Measurements from ENCODE around the gene HTT.

Gene HTT

DNA sequence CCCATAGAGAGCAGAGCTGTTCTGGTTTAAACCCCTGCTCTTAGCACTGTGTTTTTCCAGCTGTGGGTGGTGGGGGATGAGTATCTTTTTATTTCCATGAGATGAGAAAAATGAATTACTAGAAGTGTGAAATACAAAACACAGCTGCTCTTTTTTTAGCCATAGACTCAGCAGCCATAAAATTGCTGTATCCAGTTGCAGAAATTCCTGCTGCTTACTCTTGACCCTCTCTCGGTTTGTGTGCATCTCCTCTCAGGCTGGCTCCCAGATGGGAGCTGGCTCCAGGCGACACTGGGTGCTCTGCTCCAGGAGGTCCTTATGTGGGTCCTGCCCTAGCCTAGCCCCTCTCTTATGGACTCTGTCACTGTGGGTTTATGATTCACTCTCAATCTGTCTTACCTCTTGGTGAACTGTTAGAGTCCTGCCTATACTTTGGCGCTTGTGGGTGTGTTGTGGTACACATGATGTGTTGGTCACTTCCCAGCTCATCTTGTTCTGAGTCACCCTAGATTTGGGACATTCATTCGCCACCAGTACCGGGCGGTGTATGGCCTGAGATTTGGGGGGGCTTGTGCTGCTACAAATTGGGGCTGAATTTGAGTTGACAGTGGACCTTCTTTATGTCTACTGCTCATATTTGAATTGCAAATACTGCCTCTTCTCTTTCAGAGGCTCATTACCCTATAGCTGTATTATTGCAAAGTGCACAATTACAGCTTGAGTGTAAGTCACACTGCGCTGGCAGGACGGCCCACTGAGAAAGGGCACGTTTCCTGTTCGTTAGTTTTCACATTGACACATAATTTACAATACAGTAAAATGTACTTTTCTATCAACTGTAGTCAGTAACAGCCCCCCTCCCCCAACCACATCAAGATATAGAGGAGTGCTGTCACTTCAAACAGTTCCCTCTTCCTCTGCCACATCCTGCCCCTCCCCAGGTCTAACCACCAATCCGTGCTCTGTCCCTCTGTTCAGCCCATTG, 127.5 kb downstream of the HTT start:
- Mint-ChIP-seq H3K27me3 (no peaks in the 10 kb centered on the region), H3K4me1 (peaks cover 39% of the 10 kb centered on the region), H3K4me3 (peak overlapping the region; percentile 72 to 80), H3K27ac (peak overlapping the region; percentile 4 to 83), H3K9me3 (no peaks in the 10 kb centered on the region)
- DNase-seq (peak; percentile 48 to 72), ATAC-seq (peak; percentile 95)

DNA sequence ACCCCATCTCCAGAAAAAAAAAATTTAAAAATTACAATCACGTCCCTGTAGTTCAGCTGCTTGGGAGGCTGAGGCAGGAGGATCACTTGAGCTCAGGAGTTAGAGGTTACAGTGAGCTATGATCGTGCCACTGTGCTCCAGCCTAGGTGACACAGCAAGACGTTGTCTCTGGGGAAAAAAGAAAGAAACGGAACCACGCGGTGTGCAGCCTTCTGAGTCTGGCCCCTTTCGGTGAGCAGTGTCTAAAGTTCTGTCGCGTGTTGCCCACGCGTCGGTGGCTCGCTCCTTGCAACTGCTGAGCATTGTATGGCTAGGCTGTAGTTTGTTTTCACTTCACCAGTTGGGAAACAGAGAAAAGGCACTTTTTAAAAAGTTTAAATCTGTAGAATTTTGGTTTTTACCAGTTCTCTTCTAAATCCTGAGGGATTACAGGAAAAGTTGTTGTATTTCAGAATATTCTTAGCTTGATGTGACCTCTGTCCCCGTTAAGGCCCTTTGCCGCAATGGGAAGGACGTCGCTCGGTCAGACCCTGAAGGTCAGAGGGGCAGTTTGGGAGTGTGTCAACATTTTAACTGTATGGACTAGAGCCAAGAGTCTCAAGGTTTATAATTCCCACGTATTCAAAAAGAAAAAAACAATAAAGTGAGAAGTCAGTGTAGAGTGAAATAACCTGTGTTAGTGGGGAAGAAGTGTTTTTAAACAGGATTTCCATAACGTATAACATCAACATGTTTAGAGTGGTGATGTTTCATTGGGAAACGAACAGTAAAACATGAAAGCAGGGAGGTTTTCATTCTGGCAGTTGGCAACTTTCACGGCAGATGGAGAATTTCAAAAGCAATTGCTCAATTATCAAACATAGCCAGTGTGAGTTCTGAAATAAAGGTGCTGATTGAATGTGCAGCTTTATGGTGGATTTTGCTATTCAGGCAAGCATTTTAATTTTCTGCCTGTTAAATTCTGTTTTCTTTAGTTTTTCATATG, 128.6 kb downstream of the HTT start:
- H3K4me1 Mint-ChIP-seq = peaks cover 29% of the 10 kb centered on the region
- DNase-seq = peak; percentile 19 to 34
- peak; percentile 49 for ATAC-seq

DNA sequence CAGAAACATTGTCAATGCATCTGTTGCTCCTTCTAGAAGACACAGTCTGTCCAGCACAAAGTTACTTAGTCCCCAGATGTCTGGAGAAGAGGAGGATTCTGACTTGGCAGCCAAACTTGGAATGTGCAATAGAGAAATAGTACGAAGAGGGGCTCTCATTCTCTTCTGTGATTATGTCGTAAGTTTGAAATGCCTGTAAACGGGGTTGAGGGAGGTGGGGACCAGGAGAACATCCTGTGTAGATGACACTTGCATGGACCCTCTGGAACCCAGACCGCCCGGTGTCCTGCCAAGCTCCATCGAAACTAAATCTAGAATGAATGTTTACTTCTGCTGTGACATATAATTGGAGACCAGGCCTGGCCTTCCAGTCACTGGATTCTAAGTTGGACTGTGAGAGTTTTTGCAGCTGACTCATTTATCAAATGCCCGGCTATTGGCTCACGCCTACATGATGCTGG, 129.5 kb downstream of the HTT start:
- H3K4me1 Mint-ChIP-seq = peaks cover 29% of the 10 kb centered on the region
- no peaks in the 10 kb centered on the region for H3K9me3 Mint-ChIP-seq
- H3K27ac Mint-ChIP-seq = no peak overlapping the region
- DNase-seq = no peak
- no peak overlapping the region for H3K4me3 Mint-ChIP-seq
- H3K27me3 Mint-ChIP-seq = no peaks in the 10 kb centered on the region
- ATAC-seq = no peak

More for the DNA sequence above, 128.6 kb downstream of the HTT start:
- Mint-ChIP-seq H3K27ac (peak overlapping the region; percentile 4 to 19), H3K4me3 (peak overlapping the region; percentile 72 to 80), H3K9me3 (no peaks in the 10 kb centered on the region), H3K27me3 (no peaks in the 10 kb centered on the region)

DNA sequence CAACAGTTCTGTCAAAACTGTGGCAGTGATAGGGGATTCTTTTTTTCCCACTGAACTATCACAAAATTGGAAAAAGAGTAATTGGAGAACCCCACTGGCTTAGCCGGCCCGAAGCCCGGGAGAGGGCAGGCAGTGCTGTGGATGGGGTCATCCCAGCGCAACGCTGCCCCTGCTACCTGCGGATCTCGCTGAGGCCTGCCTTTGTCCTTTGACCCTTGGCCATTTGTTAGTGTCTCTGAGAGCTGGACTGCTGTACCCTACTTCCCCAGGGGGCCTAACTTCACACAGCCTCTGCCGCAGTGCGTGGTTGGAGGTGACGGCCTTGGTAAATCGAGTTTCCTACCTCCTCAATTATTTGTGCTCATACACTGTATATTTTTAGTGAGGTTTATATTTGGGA, 131.5 kb downstream of the HTT start:
- Mint-ChIP-seq H3K27ac (no peak overlapping the region), H3K9me3 (no peaks in the 10 kb centered on the region), H3K4me1 (peaks cover 27% of the 10 kb centered on the region), H3K4me3 (no peak overlapping the region), H3K27me3 (no peaks in the 10 kb centered on the region)
- ATAC-seq = no peak
- no peak for DNase-seq

DNA sequence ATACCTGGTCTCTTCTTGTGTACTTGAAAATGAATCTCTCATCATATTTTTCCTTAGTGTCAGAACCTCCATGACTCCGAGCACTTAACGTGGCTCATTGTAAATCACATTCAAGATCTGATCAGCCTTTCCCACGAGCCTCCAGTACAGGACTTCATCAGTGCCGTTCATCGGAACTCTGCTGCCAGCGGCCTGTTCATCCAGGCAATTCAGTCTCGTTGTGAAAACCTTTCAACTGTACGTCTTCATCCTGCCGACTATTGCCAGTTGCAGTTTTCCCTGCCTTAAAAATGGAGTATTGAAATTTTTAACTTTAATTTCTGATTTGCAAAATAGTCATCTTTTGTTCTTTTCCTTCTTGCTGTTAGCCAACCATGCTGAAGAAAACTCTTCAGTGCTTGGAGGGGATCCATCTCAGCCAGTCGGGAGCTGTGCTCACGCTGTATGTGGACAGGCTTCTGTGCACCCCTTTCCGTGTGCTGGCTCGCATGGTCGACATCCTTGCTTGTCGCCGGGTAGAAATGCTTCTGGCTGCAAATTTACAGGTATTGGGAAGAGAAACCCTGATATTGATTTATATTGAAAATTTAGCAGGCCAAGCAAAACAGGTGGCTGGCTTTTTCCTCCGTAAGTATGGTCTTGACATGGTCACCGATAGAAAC, 132.1 kb downstream of the HTT start:
- Mint-ChIP-seq H3K4me3 (no peak overlapping the region), H3K9me3 (no peaks in the 10 kb centered on the region), H3K27ac (peak overlapping the region in 1 of 2 donors; percentile 68), H3K27me3 (no peaks in the 10 kb centered on the region), H3K4me1 (peaks cover 21% of the 10 kb centered on the region)
- DNase-seq (no peak), ATAC-seq (no peak)

DNA sequence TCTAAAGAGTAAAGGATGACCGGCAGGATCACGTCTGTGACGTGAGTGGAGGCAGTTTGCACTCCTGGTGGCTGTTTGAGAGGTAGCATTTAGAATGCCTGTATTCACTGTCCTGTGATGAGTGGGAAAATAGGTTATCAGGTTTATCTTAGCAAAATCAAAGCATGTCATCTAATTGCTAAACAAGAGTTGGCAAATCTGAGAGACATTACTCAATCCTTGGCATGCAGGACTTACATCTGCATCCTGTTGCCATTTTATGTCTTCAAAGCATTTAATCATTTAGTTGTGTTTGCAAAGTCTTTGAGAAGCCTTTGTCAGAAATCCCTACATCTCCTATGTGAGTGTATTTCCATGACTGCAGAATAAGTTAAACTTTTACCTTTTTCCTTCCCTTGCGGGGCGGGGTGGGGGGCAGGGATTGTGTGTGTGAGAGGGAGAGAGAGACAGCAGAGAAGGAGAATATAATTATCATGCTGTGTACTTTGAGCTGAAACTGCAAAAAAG, 133.1 kb downstream of the HTT start:
- ATAC-seq (no peak), DNase-seq (no peak)
- Mint-ChIP-seq H3K27me3 (no peaks in the 10 kb centered on the region), H3K4me3 (no peak overlapping the region), H3K4me1 (peaks cover 11% of the 10 kb centered on the region), H3K9me3 (no peaks in the 10 kb centered on the region), H3K27ac (no peak overlapping the region)

DNA sequence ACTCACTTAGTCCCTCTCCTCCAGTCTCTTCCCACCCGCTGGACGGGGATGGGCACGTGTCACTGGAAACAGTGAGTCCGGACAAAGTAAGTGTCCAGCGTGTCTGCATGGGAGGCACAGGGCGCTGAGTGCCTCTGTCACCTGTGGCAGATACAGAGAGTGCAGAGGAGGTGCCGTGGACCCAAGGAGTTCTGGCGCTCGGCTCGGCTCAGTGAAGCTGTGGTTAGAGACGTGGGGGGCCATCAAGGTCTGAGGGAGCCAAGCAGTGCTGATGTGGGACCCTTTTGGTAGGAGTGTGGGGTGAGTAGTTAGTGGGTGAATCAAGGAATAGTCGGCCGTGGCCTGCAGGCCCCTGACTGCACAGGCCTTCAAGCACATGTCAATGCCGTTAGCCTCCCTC, 134.3 kb downstream of the HTT start:
- ATAC-seq (no peak), DNase-seq (no peak)
- Mint-ChIP-seq H3K4me3 (no peak overlapping the region), H3K27me3 (no peaks in the 10 kb centered on the region), H3K27ac (no peak overlapping the region), H3K9me3 (no peaks in the 10 kb centered on the region), H3K4me1 (no peaks in the 10 kb centered on the region)

DNA sequence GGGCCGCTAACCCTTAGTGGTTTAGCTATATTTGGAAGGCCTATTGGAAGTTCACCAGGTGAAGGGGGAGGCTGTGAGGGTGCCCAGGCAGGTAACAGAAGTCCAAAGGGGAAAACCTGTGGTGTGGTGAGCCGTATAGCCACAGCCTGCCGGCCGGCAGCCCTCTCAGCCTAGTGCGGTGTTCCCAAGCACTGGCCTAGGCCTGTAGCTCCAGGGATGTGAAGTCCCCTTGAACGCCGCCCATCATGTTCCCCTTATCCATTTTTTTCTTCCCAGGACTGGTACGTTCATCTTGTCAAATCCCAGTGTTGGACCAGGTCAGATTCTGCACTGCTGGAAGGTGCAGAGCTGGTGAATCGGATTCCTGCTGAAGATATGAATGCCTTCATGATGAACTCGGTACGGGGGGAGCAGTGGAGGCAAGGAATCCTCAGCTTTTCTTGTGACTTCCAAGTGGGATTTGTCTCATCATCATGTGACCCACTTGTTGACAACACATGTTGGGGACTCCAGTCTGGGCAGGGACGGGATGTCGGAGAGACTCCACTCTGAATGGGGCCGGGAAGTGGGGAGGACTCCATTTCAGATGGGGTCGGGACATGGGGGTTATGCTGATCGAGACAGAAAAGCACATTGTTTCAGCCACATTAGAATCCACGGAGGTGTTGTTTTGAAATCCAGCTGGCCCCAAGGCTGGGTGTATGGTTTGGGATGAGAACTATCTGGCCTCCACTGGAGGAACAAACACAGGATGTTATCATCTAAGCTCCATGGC, 135.3 kb downstream of the HTT start:
- Mint-ChIP-seq H3K4me1 (no peaks in the 10 kb centered on the region), H3K9me3 (no peaks in the 10 kb centered on the region), H3K27me3 (no peaks in the 10 kb centered on the region), H3K27ac (peak overlapping the region in 1 of 2 donors; percentile 92), H3K4me3 (no peak overlapping the region)
- no peak for ATAC-seq
- DNase-seq = no peak

DNA sequence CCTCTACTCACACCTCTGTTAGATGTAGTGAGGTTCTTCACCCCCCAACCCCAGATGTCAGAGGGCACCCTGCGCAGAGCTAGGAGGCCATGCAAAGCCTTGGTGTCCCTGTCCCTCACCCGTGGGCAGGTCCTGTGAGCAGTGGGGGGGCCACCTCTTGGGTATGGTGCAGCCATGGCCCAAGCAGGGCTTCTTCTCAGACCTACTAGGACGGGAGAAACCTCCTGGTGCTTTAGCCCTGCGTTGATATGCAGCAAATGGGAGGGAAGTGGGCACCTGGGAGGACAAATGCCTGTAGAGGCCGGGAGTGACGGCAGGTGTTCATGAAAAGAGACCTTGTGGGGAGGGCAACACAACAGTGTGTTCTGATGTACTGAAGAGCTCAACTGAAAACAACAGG, 136.0 kb downstream of the HTT start:
- H3K4me3 Mint-ChIP-seq = no peak overlapping the region
- DNase-seq (no peak), ATAC-seq (no peak)
- H3K27ac Mint-ChIP-seq = no peak overlapping the region
- H3K27me3 Mint-ChIP-seq = no peaks in the 10 kb centered on the region
- H3K4me1 Mint-ChIP-seq = no peaks in the 10 kb centered on the region
- H3K9me3 Mint-ChIP-seq = no peaks in the 10 kb centered on the region

DNA sequence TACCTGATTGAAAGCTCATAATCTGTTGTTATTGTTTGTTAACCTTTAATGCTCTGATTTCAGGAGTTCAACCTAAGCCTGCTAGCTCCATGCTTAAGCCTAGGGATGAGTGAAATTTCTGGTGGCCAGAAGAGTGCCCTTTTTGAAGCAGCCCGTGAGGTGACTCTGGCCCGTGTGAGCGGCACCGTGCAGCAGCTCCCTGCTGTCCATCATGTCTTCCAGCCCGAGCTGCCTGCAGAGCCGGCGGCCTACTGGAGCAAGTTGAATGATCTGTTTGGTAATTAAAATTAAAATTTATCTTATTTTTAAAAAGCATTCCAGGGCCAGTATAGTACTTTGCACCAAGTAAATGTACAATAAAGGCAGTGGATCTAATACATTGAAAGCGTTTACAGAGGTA, 137.4 kb downstream of the HTT start:
- no peak for ATAC-seq
- H3K4me1 Mint-ChIP-seq = no peaks in the 10 kb centered on the region

DNA sequence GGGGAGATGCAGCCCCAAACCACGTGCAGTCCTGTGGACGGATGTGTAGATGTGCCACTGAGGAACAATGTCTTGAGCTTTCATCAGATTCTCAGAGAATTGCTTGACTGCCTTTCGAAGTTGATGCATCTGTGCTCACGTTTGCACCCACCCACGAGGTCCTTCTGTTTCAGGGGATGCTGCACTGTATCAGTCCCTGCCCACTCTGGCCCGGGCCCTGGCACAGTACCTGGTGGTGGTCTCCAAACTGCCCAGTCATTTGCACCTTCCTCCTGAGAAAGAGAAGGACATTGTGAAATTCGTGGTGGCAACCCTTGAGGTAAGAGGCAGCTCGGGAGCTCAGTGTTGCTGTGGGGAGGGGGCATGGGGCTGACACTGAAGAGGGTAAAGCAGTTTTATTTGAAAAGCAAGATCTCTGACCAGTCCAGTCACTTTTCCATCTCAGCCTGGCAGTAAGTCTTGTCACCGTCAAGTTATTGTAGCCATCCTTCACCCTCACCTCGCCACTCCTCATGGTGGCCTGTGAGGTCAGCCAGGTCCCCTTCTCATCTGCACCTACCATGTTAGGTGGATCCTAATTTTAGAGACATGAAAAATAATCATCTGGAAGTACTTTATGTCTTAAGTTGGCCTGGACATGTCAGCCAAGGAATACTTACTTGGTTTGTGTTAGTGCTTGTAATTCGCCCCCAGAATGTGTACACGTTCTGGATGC, 138.1 kb downstream of the HTT start:
- Mint-ChIP-seq H3K27ac (peak overlapping the region in 1 of 2 donors; percentile 50), H3K4me1 (no peaks in the 10 kb centered on the region), H3K27me3 (no peaks in the 10 kb centered on the region), H3K4me3 (no peak overlapping the region), H3K9me3 (no peaks in the 10 kb centered on the region)
- no peak for DNase-seq
- no peak for ATAC-seq

More for the DNA sequence above, 137.4 kb downstream of the HTT start:
- no peak overlapping the region for H3K4me3 Mint-ChIP-seq
- DNase-seq = no peak
- H3K27ac Mint-ChIP-seq = no peak overlapping the region
- H3K9me3 Mint-ChIP-seq = no peaks in the 10 kb centered on the region
- no peaks in the 10 kb centered on the region for H3K27me3 Mint-ChIP-seq

DNA sequence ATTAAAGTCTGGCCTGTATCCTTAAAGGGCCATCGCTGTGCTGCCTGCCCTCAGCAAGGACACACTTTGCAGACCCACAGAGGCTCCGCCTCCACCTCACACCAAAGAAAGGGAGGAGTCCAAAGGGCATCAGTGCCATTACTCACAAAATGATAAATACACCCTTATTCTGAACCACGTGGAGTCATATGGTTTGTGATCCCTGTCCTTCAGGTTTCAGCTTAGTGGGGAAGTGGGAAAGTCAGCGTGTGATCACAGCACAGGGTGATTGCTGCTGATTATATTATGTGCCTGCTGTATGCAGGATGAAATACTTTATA, 138.6 kb downstream of the HTT start:
- H3K4me1 Mint-ChIP-seq = no peaks in the 10 kb centered on the region
- no peaks in the 10 kb centered on the region for H3K27me3 Mint-ChIP-seq
- ATAC-seq (no peak), DNase-seq (no peak)
- H3K4me3 Mint-ChIP-seq = no peak overlapping the region
- H3K9me3 Mint-ChIP-seq = no peaks in the 10 kb centered on the region
- H3K27ac Mint-ChIP-seq = peak overlapping the region in 1 of 2 donors; percentile 78

DNA sequence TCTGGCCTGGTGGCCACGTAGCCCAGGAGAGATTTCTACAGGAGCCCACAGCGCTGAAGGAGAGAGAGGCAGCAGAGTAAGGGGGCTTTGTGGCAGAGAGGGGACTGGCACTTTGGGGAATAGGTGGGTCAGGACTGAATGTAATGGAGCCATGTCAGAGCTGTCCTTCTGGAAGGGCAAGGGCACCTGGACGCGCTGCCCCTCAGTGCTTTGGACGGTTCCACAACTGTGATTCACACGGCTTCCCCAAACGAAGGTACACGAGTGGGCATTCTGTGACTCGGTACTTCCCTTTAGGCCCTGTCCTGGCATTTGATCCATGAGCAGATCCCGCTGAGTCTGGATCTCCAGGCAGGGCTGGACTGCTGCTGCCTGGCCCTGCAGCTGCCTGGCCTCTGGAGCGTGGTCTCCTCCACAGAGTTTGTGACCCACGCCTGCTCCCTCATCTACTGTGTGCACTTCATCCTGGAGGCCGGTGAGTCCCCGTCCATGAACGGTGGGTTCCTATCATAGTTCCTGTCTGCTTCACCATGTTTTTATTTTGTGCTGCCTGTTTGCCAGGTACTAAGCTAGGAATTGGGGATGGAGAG, 139.3 kb downstream of the HTT start:
- peaks cover 4% of the 10 kb centered on the region for H3K4me1 Mint-ChIP-seq
- DNase-seq = no peak
- H3K27me3 Mint-ChIP-seq = no peaks in the 10 kb centered on the region
- H3K27ac Mint-ChIP-seq = peak overlapping the region in 1 of 2 donors; percentile 89
- ATAC-seq = no peak
- no peaks in the 10 kb centered on the region for H3K9me3 Mint-ChIP-seq
- H3K4me3 Mint-ChIP-seq = no peak overlapping the region

DNA sequence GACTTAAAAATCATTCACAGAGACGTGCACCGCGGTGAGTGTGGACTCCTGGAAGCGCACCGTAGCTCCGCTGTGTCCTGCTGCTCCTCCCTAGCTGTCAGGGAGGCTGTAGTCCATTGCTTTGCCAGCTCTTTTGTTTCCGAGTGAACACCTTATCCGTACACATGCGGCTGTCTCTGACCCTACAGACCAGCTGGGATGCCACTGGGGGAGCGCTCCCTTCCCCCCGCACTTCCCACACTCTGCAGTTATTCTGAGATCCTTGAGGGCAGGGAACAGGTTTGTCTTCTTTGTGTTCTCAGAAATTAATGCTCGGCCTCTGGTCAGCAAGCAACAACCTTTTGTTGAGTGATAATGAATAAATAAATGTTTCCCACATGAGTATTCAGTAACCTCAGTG, 140.8 kb downstream of the HTT start:
- Mint-ChIP-seq H3K27ac (no peak overlapping the region), H3K4me1 (peaks cover 5% of the 10 kb centered on the region), H3K4me3 (no peak overlapping the region), H3K27me3 (no peaks in the 10 kb centered on the region), H3K9me3 (no peaks in the 10 kb centered on the region)
- ATAC-seq (no peak), DNase-seq (no peak)

Data from stimulated activated naive CD8-positive, alpha-beta T cell treated with anti-CD3 and anti-CD28 coated beads, Interleukin-15, amount 100 ng/mL, for 72 hours (primary cell).